ENCODE results near the gene PTOV1.

Gene PTOV1

DNA sequence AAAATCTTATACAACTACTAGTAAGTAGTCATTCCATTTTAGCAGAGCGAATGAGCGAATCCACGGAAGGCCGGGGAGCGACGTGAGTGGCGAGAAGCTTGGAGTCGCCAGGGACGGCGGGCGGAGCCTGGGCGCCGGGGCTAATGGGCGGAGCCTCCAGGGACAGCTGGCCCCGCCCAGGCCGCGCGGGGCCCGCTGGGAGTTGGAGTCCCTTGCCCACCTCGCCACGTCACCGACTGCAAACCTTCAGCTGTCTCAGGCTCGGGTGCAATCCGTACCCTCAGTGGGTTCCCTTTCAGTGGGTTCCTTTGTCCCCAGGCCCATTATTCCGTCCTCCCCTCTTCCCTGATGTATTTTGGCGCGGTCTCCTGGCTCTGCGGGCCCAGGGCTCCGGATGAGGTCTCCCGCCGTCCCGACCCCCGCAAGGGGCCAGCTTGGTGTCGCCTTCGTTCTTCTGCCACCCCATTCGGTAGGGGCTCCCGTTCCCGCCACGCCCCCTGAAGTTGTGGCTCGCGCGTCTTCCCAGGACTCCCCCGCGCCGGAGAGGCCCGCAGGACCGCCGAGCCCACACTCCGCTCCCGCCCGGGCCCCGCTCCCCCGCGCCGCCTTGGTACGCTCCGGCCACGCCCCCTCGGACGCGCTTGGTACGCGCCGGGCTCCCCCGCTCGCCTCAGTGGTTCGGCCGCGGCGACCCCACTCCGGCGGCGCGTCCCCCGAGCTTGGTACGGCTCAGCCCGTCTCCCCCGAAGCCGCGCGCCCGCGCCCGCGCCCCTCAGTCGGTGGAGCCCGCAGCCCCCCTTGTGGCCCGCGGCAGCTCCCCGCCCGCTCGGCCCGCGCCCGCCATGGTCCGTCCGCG lies at the start of gene PTOV1:
PTOV1 (plus strand) TSS at position 673 of the 856 bp plus-strand sequence.
- peak; percentile 97 for DNase-seq

DNA sequence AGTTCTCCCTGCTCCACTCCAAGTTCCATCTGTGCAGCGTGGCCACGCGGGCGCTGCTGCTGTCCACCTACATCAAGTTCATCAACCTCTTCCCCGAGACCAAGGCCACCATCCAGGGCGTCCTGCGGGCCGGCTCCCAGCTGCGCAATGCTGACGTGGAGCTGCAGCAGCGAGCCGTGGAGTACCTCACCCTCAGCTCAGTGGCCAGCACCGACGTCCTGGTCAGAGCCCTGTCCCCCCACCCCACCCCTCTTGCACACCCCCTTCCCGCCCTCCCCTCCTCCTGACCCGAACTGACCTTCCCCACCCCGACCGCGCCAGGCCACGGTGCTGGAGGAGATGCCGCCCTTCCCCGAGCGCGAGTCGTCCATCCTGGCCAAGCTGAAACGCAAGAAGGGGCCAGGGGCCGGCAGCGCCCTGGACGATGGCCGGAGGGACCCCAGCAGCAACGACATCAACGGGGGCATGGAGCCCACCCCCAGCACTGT lies 49.5 kb upstream of the PTOV1 start:
- no peak for DNase-seq

GRCh38 chr19:49801966-49802661 lies 48.8 kb upstream of the PTOV1 start:
- DNase-seq: no peak

- no peak for DNase-seq
These were observed 48.0 kb upstream of the PTOV1 start for GRCh38 chr19:49802836-49803528.

- no peak for DNase-seq
These were observed 47.5 kb upstream of the PTOV1 start for GRCh38 chr19:49803529-49803856.

DNA sequence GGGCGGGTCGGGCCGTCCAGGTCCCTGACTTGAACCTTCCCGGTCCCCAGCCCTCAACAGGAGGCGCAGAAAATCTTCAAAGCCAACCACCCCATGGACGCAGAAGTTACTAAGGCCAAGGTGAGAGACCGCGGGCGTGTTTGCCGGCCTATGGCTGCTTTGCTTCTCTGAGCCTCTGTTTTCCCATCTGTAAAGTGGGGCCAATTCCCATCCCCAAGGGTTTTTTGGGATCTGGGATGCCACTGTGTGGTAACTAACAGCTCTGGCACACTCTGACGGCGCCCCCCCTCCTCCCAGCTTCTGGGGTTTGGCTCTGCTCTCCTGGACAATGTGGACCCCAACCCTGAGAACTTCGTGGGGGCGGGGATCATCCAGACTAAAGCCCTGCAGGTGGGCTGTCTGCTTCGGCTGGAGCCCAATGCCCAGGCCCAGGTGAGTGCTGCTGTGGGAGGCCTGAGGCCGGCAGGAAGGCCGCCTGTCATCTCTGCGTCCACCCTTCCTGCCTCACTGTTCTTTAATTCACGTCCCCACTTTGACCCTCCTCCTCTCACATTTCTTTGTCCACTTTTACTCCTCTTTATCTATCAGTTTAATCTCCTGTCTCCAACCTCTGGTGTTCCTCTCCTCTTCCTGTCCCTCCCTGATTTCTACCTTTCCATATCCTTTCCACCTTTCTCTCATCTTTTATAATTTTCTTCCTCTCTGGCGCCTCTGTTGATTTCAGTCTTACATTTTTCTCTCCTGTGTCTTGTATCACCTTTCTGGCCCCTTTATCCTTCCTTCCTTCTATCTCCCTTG lies 44.9 kb upstream of the PTOV1 start:
- DNase-seq: no peak

- DNase-seq: no peak
These were observed 44.4 kb upstream of the PTOV1 start for GRCh38 chr19:49806620-49806959.

DNA sequence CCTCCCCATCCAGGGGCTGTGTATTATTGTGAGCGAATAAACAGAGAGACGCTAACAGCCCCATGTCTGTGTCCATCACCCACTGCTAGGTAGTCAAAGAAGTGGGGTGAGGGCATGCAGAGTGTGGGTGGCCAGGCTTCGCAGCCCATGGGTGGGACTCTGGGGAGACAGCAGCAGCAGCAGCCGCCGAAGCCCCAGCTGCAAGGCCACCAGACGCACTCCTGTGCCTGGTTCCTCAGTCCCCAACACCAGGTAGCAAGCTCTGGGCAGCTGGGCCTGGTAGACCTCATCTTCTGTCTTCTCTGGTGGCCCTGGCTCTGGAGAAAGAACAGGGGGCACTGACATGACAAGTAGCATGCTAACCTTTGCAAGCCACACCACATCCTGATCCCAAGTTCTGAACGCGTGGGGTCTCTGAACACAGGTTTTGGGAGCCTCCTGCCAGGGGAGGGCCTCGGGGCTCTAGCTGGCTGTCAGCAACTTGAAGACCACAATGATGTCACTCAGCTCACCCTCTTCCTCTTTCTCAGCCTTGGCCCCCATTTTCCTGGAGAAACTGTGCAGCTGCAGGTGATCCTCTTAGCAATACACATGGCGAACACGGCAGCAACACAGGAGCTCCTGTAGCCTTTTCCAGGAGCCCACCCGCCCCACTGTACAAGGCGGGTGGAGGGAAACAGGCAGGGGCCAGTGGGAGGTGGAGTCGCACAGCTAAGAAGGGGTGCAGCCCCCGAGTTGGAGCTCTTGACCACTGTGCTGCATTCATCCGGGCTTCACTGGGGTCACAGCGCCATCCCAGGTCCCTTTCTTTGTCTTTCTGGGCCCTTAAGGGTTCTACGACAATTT lies 43.7 kb upstream of the PTOV1 start:
- DNase-seq: peak; percentile 30

DNA sequence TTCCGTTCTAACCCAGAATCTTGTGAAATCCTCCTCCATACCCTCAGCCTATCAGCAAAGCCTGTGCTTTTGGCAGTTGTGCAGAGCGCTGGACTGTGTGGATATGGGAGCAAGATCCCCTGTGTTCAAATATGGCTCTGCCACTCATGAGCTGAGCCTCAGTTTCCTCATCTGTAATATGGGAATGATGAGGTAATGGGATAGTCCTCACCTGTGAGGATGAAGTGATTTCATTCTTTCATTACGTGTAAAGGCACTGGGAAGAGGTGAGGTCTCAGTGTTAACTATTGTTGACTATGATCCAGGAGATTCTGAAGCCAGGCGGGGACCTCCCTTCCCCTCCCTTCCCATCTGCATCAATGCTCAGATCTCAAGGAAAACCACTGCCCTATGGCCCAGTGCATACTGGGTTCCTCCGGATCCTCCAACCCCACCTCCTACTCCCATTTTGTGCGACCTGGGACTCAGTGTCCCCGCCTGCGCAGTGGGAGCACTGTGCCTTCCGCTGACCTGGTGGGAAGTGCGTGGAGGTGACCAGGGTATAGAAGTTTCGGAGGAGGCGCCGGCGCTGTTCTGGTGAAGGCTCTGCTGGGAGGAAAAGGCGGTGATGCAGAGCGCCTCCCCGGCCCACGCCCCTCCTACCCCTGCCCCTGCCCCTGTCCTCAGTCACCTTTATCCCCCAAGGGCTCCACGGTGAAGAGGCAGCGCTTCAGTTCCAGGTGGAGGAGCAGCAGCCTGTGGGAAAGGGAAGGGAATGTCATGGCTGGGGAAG lies 42.9 kb upstream of the PTOV1 start:
- no peak for DNase-seq

DNA sequence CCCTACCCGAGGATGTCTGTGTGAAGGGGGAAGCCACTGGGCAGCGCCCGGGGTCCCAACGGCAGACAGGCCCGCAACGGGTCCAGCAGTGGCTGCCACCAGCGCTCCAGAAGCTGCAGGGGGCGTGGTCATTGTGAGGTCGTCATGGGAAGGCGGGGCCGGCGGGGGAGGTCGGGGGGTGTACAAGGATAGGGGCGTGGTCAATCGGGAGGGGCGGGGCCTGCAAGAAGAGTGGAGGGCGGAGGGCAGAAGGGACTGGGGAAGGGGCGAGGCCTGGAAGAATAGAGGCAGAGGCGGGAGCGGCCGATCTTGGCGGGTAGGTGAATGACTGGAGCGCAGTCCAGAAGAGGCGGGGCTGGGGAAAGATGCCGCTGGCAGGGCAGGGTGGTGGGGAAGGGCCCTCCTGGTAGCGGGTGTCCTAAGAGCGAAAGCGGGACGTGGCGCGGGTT lies 42.2 kb upstream of the PTOV1 start:
- peak; percentile 15 for DNase-seq

GRCh38 chr19:49809160-49809940 lies 41.6 kb upstream of the PTOV1 start:
- no peak for DNase-seq

DNA sequence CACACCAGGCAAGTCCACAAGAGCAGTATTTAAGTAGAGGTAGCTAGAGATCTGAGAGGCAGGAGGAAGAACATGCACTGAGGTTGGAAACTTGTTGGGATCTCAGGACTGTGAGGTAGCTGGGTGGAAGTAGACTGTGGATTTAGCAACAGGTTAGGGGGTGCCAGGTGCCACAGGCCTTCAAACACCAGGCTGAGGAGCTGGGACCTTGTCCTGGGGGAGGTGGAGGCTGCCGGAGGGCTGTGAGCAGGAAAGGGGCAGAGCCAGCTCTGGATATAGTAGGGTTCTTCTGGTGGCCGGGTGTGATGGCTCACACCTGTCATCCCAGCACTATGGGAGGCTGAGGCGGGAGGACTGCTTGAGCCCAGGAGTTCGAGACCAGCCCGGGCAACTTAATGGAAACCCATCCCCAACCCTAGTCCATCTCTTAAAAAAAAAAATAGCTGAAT lies 41.0 kb upstream of the PTOV1 start:
- DNase-seq: no peak

DNA sequence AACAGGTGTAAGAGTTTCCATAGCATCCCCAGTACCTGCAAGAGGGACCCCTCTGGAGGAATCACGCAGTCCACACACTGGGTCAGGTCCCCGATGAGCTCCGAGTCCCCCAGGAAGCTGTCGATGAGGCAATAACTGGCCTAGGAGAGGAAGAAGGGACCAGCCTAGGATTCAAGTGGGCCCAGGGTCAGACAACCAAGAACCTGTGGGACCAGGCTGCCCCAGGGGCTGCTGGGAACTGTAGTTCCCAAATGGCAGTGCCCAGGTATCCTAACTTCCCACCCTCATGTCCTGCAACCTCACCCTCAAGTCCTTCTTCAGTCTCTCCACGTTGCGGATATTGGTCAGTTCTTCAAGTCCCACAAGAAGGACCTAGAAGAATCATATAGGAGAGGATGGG lies 39.6 kb upstream of the PTOV1 start:
- DNase-seq: no peak

DNA sequence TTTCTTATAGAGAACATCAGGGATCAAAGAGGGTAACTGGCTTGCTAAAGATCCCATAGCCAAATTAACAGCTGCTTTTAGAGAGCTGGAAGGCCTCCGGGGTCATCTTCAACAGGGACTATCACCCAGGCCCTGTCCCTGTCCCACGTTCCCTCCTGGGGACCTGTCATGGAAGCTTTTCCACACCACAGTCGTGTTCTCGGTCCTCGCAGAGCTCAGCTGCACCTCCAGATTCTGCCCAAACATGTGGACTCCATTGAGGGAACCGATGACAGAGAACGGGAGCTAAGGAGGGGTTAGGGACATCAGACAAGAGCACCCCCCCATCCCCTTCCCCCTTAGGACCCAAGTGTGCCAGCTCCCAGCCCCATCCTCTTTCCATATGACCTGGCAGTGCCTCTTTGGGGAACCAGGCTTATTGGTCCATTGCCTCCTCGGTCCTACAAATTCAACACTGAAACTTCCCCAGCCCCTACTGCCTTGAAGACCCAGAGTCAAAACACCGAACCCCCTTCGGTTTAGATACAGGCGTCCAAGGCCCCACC lies 38.4 kb upstream of the PTOV1 start:
- no peak for DNase-seq

DNA sequence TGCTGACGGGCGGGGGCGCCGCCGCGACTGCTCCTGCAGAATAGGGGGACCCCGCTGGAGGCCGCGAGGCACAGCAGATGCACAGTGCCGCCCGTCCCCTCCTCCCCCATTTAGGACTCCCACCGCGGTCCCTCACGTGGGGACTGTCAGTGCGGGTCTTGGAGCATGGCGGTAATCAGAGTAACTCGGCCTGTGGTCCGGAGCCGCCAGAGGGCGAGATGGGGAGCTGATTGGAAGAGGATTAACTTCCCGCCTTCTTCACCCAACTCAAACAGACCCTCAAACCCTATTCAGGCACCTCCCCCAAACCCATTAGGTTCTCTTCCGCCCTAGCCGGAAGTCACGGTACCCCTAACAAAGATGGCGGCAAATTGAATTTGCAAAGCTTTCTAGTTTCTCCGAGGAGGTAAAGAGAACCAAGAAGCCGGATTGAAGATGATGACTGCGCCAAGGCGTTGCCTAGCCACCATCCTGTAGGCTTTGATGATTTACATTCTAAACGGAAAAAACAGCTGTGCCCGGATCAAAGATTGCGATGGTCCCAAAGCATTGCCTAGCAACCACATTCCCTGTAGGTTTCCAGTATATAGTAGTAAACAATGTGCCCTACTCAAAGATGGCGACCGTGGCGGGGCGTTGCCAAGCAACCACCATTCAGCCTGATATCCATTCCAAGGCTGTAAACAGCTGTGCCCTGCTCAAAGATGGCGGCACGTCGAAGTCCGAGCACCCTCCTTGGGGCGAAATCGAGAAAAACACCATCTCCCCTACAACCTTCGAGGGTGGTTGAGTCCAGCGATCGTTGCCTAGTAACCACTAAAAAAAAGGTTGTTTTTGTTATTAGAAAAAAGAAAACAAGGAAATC lies 37.7 kb upstream of the PTOV1 start, which contains the start of gene FUZ:
FUZ (minus strand) TSS at position 296 of the 865 bp plus-strand sequence; CDS start at position 110, 186 bp downstream.
- DNase-seq: peak; percentile 99

GRCh38 chr19:49814010-49814409 lies 36.9 kb upstream of the PTOV1 start:
- peak; percentile 53 for DNase-seq

DNA sequence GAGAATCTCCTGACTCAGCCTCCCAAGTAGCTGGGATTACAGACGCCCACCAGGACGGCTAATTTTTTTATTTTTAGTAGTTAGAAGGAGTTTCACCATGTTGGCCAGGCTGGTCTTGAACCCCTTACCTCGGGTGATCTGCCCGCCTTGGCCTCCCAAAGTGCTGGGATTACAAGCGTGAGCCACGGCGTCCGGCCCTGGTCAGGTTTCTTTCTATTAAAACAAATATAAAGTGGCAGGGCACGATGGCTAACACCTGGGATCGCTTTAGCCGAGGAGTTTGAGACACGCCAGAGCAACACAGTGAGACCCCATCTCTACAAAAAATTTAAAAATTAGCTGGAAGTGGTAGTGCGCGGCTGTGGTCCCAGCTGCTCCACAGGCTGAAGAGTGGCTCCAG lies 34.4 kb upstream of the PTOV1 start:
- DNase-seq: no peak

GRCh38 chr19:49817964-49818648 lies 32.9 kb upstream of the PTOV1 start, which contains the start of gene MED25:
MED25 (plus strand) TSS chr19:49818289; CDS start chr19:49818342, 53 bp downstream.
- peak; percentile 94 for DNase-seq
